Lower lobe of right lung (tissue), 2 donors: ENCODE measurements around the gene TNC. TPM values are rescaled to one million over a fixed set of nuclear protein-coding genes. Genes with fewer than 3 reads are reported as not detected.

Source experiments
- ATAC-seq, 2 donors: fragments of 200-7000 bp; cut with Tn5 transposase; one replicate each; pipeline ENCODE4 v1.9.1; 2020 to 2022; ENCODE audit warnings: mild to moderate bottlenecking in 2 of 2, moderate library complexity in 2 of 2
- DNase-seq: peaks from one replicate; pipeline ENCODE4 v3.0.0-alpha.2; 2020
- H3K27ac ChIP-seq: fragments of 200-600 bp; one replicate; pipeline ENCODE4 v1.8.0; 2022
- H3K27me3 ChIP-seq: fragments of 200-600 bp; one replicate; pipeline ENCODE4 v1.8.0; 2022; ENCODE audit warnings: low read depth
- H3K36me3 ChIP-seq: fragments of 200-600 bp; one replicate; pipeline ENCODE4 v1.8.0; 2022; ENCODE audit warnings: mild to moderate bottlenecking
- H3K4me1 ChIP-seq: fragments of 200-600 bp; one replicate; pipeline ENCODE4 v1.8.0; 2022
- H3K4me3 ChIP-seq: fragments of 200-600 bp; one replicate; pipeline ENCODE4 v1.8.0; 2022; ENCODE audit warnings: mild to moderate bottlenecking
- H3K9me3 ChIP-seq: fragments of 200-600 bp; one replicate; pipeline ENCODE4 v1.8.0; 2022
- CTCF ChIP-seq: fragments of 200-600 bp; IDR thresholded peaks from one replicate; pipeline ENCODE4 v1.8.0; 2022; ENCODE audit warnings: antibody characterized with exemption, mild to moderate bottlenecking
- intact Hi-C: fragments of 100-400 bp; cut with DNase I; formaldehyde crosslinking; loops from one replicate; pipeline ENCODE4 v1.11.0; 2022
- total RNA-seq: library from RNA; stranded (reverse); fragmentation: NEBNext Ultra II Directional; extraction: Animal tissue kit (Norgen Biotek cat#: 25700); gene quantifications from one replicate; pipeline ENCODE4 v1.2.1, GENCODE V29; 2021
- donor health status: DM: no; HTN: yes; CAD: no; lungs with severe emphysema.

Gene TNC
- total RNA-seq, 1 donor from 2014 or later: 18.5 TPM

DNA sequence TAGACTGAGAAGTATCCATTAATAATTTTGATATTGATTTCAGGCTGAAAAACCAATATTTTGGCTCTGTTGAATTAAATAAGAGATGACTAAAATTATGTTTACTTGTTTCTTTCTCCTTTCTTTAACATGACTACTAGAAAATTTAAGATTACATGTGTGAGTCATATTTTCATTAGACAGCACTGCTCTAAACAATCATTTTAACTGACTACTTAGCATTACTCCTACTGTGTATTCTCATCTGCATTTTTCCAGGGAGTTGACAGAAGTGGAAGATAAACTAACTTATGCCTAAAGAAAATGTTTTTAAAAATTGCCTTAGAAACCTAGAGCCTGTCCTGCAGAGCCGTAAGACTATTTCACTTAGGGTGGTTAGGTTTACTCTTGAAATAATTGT is 29.1 kb downstream of the TNC start:
- ATAC-seq (no peak), DNase-seq (no peak)
- Histone ChIP-seq H3K36me3 (no peaks in the 10 kb centered on the region), H3K4me1 (no peaks in the 10 kb centered on the region), H3K27ac (no peak overlapping the region), H3K27me3 (no peaks in the 10 kb centered on the region), H3K4me3 (no peak overlapping the region), H3K9me3 (no peaks in the 10 kb centered on the region)
- intact Hi-C loops: no loop called here
- TF ChIP-seq CTCF: no peak

GRCh38 chr9:115086886-115087285 is 31.1 kb downstream of the TNC start:
- Histone ChIP-seq H3K36me3 (no peaks in the 10 kb centered on the region), H3K27me3 (no peaks in the 10 kb centered on the region), H3K27ac (no peak overlapping the region), H3K4me3 (no peak overlapping the region), H3K9me3 (no peaks in the 10 kb centered on the region), H3K4me1 (no peaks in the 10 kb centered on the region)
- intact Hi-C loops: no loop called here
- no peak for DNase-seq
- no peak for ATAC-seq
- no peak for TF ChIP-seq CTCF

DNA sequence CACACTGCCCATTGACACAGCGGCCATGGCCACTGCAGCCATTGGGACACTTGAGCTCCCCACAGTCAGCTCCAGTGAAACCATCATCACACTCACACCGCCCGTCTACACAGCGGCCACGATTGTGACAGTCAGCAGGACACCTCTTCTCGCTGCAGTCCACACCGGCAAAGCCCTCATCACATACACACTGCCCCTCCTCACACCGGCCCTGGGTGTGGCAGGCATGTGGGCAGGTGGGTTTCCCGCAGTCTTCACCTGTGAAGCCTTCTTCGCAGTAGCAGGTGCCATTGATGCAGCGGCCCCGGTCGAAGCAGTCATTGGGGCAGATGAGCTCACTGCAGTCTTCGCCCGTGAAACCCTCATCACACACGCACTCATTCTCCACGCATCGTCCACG is 31.5 kb downstream of the TNC start:
- intact Hi-C loops: no loop called here
- Histone ChIP-seq H3K36me3 (no peaks in the 10 kb centered on the region), H3K27ac (no peak overlapping the region), H3K27me3 (no peaks in the 10 kb centered on the region), H3K4me3 (no peak overlapping the region), H3K9me3 (no peaks in the 10 kb centered on the region), H3K4me1 (no peaks in the 10 kb centered on the region)
- no peak for TF ChIP-seq CTCF
- DNase-seq: no peak
- no peak for ATAC-seq

GRCh38 chr9:115085773-115086377 is 32.1 kb downstream of the TNC start:
- Histone ChIP-seq H3K9me3 (no peaks in the 10 kb centered on the region), H3K36me3 (no peaks in the 10 kb centered on the region), H3K27ac (no peak overlapping the region), H3K4me3 (no peak overlapping the region), H3K27me3 (no peaks in the 10 kb centered on the region), H3K4me1 (no peaks in the 10 kb centered on the region)
- no peak for DNase-seq
- intact Hi-C loops: no loop called here
- no peak for TF ChIP-seq CTCF
- ATAC-seq: no peak

GRCh38 chr9:115084709-115085108 is 33.2 kb downstream of the TNC start:
- Histone ChIP-seq H3K27ac (no peak overlapping the region), H3K36me3 (no peaks in the 10 kb centered on the region)
- intact Hi-C loops: no loop called here

More at GRCh38 chr9:115084709-115085108, 33.2 kb downstream of the TNC start:
- H3K27me3 ChIP-seq: no peaks in the 10 kb centered on the region
- DNase-seq: no peak
- no peaks in the 10 kb centered on the region for H3K4me1 ChIP-seq
- H3K4me3 ChIP-seq: no peak overlapping the region
- ATAC-seq: no peak
- no peaks in the 10 kb centered on the region for H3K9me3 ChIP-seq
- TF ChIP-seq CTCF: no peak
